ENCODE measurements around the gene OGG1. TPM values are rescaled to one million over a fixed set of nuclear protein-coding genes. Genes with fewer than 3 reads are reported as not detected.

Gene OGG1
- polyA plus RNA-seq, 1 donor from 2014 or later = 34.4 TPM

DNA sequence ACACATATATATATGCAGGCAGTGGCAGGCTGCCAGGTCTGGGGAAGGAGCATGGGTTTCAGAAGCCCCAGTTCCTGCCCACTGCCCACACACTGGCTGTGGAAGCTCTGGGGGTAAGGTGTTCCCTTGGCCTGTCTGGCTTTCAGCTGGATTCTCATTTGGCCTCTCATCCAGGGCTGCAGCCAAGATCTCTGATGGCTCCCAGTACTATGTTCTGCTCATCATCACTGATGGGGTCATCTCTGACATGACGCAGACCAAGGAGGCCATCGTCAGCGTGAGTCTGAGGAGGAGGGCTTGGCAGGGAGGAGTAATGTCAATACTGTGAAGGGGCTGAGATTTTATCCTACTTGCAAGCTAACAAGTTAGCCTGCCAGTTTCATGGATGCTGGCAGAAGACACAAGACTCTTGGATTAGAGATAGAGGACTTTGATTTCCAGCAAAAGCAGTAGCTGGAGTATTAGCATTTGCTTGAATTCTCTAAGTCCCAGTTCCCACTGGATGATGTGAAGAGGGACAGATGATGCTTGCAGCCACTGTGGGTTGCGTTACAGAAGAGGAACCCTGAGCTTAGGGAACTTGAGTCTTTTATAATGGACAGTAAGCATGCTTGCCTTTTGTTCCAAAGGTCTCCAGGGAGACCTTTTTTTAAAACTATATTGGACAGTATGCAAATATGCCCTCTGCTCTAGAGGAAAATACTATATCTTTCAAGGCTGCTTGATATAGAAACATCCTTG lies 23.8 kb upstream of the OGG1 start:
- Histone ChIP-seq H3F3A (ENCODE audit: insufficient read depth, low read length, poor library complexity, severe bottlenecking) (no peaks in the 10 kb centered on the region), H4K20me1 (ENCODE audit: insufficient read depth) (no peaks in the 10 kb centered on the region), H3K4me2 (ENCODE audit: low read length) (no peak overlapping the region), H3K9ac (ENCODE audit: low read length) (no peak overlapping the region), H3K4me3 (ENCODE audit: low read length) (no peak overlapping the region), H3K9me2 (ENCODE audit: insufficient read depth, low read length) (no peaks in the 10 kb centered on the region), H3K79me2 (replicated peaks; ENCODE audit: insufficient read depth, low read length) (no peaks in the 10 kb centered on the region), H2AFZ (ENCODE audit: low read depth, low read length) (no peak overlapping the region), H3K36me3 (ENCODE audit: insufficient read depth, low read length) (no peaks in the 10 kb centered on the region), H3K27ac (ENCODE audit: low read length) (no peak overlapping the region), H3K27me3 (ENCODE audit: insufficient read depth, low read depth, low read length) (no peaks in the 10 kb centered on the region), H3K9me3 (ENCODE audit: low read length) (no peaks in the 10 kb centered on the region)
- TF ChIP-seq, protein P1, sequence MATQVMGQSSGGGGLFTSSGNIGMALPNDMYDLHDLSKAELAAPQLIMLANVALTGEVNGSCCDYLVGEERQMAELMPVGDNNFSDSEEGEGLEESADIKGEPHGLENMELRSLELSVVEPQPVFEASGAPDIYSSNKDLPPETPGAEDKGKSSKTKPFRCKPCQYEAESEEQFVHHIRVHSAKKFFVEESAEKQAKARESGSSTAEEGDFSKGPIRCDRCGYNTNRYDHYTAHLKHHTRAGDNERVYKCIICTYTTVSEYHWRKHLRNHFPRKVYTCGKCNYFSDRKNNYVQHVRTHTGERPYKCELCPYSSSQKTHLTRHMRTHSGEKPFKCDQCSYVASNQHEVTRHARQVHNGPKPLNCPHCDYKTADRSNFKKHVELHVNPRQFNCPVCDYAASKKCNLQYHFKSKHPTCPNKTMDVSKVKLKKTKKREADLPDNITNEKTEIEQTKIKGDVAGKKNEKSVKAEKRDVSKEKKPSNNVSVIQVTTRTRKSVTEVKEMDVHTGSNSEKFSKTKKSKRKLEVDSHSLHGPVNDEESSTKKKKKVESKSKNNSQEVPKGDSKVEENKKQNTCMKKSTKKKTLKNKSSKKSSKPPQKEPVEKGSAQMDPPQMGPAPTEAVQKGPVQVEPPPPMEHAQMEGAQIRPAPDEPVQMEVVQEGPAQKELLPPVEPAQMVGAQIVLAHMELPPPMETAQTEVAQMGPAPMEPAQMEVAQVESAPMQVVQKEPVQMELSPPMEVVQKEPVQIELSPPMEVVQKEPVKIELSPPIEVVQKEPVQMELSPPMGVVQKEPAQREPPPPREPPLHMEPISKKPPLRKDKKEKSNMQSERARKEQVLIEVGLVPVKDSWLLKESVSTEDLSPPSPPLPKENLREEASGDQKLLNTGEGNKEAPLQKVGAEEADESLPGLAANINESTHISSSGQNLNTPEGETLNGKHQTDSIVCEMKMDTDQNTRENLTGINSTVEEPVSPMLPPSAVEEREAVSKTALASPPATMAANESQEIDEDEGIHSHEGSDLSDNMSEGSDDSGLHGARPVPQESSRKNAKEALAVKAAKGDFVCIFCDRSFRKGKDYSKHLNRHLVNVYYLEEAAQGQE (IDR thresholded peaks at IDR 0.05; ENCODE audit: borderline replicate concordance) = no peak
- no peak for TF ChIP-seq RAD21 (conservative IDR thresholded peaks at IDR 0.05)
- no peak for TF ChIP-seq EP300 (conservative IDR thresholded peaks at IDR 0.05; ENCODE audit: poor library complexity, severe bottlenecking)
- no peak for TF ChIP-seq TAF1 (IDR thresholded peaks at IDR 0.05; ENCODE audit: low read depth)
- no peak for TF ChIP-seq SMC3 (conservative IDR thresholded peaks at IDR 0.05; ENCODE audit: poor library complexity)
- TF ChIP-seq POLR2AphosphoS5 (IDR thresholded peaks at IDR 0.05) = no peak
- no peak for TF ChIP-seq MXI1 (conservative IDR thresholded peaks at IDR 0.05; ENCODE audit: poor library complexity, severe bottlenecking)
- no peak for TF ChIP-seq EZH2 (IDR thresholded peaks at IDR 0.05; ENCODE audit: borderline replicate concordance, insufficient read depth, low read length, poor library complexity, severe bottlenecking)
- TF ChIP-seq, protein P2, sequence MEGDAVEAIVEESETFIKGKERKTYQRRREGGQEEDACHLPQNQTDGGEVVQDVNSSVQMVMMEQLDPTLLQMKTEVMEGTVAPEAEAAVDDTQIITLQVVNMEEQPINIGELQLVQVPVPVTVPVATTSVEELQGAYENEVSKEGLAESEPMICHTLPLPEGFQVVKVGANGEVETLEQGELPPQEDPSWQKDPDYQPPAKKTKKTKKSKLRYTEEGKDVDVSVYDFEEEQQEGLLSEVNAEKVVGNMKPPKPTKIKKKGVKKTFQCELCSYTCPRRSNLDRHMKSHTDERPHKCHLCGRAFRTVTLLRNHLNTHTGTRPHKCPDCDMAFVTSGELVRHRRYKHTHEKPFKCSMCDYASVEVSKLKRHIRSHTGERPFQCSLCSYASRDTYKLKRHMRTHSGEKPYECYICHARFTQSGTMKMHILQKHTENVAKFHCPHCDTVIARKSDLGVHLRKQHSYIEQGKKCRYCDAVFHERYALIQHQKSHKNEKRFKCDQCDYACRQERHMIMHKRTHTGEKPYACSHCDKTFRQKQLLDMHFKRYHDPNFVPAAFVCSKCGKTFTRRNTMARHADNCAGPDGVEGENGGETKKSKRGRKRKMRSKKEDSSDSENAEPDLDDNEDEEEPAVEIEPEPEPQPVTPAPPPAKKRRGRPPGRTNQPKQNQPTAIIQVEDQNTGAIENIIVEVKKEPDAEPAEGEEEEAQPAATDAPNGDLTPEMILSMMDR (IDR thresholded peaks at IDR 0.05; ENCODE audit: poor library complexity, severe bottlenecking) = no peak

GRCh38 chr3:9727041-9727595 lies 22.6 kb upstream of the OGG1 start:
- Histone ChIP-seq H3K9me2 (ENCODE audit: insufficient read depth, low read length) (no peaks in the 10 kb centered on the region), H3K9ac (ENCODE audit: low read length) (no peak overlapping the region), H3K79me2 (replicated peaks; ENCODE audit: insufficient read depth, low read length) (peaks cover 4% of the 10 kb centered on the region), H3K4me3 (ENCODE audit: low read length) (peak overlapping the region; percentile 3), H3K4me2 (ENCODE audit: low read length) (no peak overlapping the region), H3K27me3 (ENCODE audit: insufficient read depth, low read depth, low read length) (no peaks in the 10 kb centered on the region), H4K20me1 (ENCODE audit: insufficient read depth) (no peaks in the 10 kb centered on the region), H3K27ac (ENCODE audit: low read length) (no peak overlapping the region), H3F3A (ENCODE audit: insufficient read depth, low read length, poor library complexity, severe bottlenecking) (no peaks in the 10 kb centered on the region), H2AFZ (ENCODE audit: low read depth, low read length) (no peak overlapping the region), H3K36me3 (ENCODE audit: insufficient read depth, low read length) (no peaks in the 10 kb centered on the region), H3K9me3 (ENCODE audit: low read length) (no peaks in the 10 kb centered on the region)
- TF ChIP-seq POLR2AphosphoS5 (IDR thresholded peaks at IDR 0.05) (no peak), MXI1 (conservative IDR thresholded peaks at IDR 0.05; ENCODE audit: poor library complexity, severe bottlenecking) (no peak), SMC3 (conservative IDR thresholded peaks at IDR 0.05; ENCODE audit: poor library complexity) (peak; percentile 42), EP300 (conservative IDR thresholded peaks at IDR 0.05; ENCODE audit: poor library complexity, severe bottlenecking) (no peak), EZH2 (IDR thresholded peaks at IDR 0.05; ENCODE audit: borderline replicate concordance, insufficient read depth, low read length, poor library complexity, severe bottlenecking) (no peak), RAD21 (conservative IDR thresholded peaks at IDR 0.05) (peak; percentile 24), TAF1 (IDR thresholded peaks at IDR 0.05; ENCODE audit: low read depth) (no peak)
- TF ChIP-seq, protein P2 (IDR thresholded peaks at IDR 0.05; ENCODE audit: poor library complexity, severe bottlenecking) = peak; percentile 60
- TF ChIP-seq, protein P1 (IDR thresholded peaks at IDR 0.05; ENCODE audit: borderline replicate concordance) = no peak
